AG04449 (cell line): Measurements from ENCODE around the gene ARHGAP4.

Experiments used
- CTCF ChIA-PET: fragments of 350-600 bp; formaldehyde crosslinking; extraction: SDS; loops from one replicate; lab custom pipeline; 2021; ENCODE audit warnings: antibody characterized with exemption; lab: Yijun Ruan, JAX
- POLR2A ChIA-PET: fragments of 400-600, 350-600 bp; formaldehyde crosslinking; extraction: SDS; loops from one replicate; lab custom pipeline; 2020; ENCODE audit warnings: antibody characterized with exemption, inconsistent platforms; lab: Yijun Ruan, JAX
- DNase-seq: peaks from one replicate; pipeline ENCODE4 v3.0.0-alpha.2; 2010; ENCODE audit warnings: low read depth, low spot score
- H3K4me3 ChIP-seq: 2 replicates; pipeline ENCODE4 v1.5.1; 2011; ENCODE audit warnings: low read depth, mild to moderate bottlenecking, control low read depth, low read length
- TF ChIP-seq, protein P1 (sequence below): IDR thresholded peaks from one replicate; pipeline ENCODE4 v1.5.1; 2011; ENCODE audit warnings: mild to moderate bottlenecking, moderate library complexity, low read length, control low read depth, inconsistent platforms; ENCODE audit not compliant: insufficient read depth; ENCODE audit errors: missing control alignments

Gene ARHGAP4

DNA sequence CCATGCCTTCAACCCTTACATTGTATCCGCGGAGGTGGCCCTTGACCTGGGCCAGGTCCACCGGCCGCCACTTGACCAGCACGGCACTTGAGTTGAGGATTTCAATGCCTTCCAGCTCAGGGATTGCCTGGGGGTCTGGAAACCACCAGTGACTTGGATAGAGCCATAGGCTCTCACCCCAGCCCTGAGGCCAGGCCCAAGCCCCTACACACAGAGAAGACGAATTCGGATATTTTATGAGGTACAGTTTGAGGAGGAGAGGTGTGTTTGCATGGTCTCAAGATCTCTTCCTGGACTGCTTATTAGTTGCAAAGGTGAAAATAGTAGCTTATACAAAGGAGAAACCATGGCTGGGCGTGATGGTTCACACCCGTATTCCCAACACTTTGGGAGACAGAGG is 60.4 kb downstream of the ARHGAP4 start:
- POLR2A ChIA-PET: no interaction called here
- H3K4me3 ChIP-seq: no peak overlapping the region
- TF ChIP-seq, protein P1, sequence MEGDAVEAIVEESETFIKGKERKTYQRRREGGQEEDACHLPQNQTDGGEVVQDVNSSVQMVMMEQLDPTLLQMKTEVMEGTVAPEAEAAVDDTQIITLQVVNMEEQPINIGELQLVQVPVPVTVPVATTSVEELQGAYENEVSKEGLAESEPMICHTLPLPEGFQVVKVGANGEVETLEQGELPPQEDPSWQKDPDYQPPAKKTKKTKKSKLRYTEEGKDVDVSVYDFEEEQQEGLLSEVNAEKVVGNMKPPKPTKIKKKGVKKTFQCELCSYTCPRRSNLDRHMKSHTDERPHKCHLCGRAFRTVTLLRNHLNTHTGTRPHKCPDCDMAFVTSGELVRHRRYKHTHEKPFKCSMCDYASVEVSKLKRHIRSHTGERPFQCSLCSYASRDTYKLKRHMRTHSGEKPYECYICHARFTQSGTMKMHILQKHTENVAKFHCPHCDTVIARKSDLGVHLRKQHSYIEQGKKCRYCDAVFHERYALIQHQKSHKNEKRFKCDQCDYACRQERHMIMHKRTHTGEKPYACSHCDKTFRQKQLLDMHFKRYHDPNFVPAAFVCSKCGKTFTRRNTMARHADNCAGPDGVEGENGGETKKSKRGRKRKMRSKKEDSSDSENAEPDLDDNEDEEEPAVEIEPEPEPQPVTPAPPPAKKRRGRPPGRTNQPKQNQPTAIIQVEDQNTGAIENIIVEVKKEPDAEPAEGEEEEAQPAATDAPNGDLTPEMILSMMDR: no peak
- CTCF ChIA-PET: no interaction called here
- DNase-seq: no peak

DNA sequence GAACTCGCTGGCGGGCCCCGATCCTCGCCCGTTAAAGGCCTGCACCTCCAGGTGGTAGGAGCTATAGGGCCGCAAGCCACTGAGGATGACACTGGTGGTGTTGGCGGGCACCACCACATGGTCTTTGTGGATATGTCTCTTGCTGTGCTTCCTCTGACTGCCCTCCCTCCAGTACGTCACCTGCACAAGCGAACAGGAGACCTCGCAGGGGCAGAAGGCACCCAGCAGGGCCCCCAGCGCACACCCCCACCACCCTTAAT is 60.8 kb downstream of the ARHGAP4 start:
- H3K4me3 ChIP-seq: no peak overlapping the region
- TF ChIP-seq, protein P1: no peak
- ChIA-PET POLR2A (no interaction called here), CTCF (no interaction called here)
- no peak for DNase-seq

DNA sequence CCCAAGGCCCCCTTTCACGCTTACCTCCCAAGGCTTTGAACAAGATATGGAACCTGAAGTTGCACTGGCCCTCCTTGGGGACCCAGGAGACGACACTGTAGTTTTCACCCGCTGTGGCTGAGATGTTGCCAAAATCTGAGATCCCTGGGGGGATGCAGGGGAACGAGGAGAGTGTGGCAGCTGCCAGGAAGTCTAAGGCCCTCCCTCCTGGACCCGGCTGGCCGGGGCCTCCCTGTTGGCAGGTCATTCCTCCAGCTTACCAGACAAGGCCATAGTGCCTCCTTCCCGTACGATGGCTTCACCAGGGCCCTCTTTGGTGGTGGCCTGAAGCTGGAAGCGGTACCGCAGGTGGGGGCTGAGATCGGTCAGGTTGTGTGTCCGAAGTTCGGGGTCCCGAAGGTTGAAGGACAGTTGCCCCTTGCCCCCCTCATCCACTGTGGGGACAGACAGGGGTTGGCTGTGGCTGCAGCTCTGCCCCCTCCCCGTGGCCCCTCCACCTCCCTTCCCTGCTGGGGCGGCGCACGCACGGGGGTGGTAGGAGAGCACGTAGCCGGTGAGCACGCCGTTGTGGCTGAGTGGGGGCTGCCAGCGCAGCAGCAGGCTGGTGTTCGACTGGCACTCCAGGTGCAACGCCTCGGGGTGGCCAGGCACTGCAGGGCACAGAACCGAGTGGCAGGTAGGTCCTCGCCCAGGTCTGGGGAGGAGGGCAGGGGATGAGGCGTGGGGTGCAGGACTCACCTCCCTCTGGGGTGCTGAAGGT is 61.3 kb downstream of the ARHGAP4 start:
- TF ChIP-seq, protein P1: no peak
- ChIA-PET CTCF (no interaction called here), POLR2A (no interaction called here)
- no peak for DNase-seq
- H3K4me3 ChIP-seq: no peak overlapping the region

DNA sequence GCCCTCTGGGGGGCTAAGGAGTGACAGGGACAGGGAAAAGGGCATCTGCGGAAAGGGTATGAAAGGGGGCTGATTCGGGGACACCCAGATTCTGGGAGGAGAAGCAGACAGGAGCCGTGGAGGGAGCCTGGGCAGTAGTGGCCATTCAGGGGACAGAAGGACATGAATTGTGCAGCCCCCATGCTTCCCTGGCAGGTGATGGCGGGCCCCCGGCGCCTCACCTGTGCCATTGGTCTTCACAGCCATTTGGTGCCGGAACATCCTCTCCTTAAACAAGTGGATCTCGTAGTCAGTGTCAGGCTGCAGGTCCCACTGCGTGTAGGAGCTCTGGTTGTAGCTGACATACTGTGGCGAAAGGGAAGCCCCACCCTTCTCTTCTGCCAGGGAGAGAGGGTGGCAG is 62.0 kb downstream of the ARHGAP4 start:
- TF ChIP-seq, protein P1: no peak
- no peak overlapping the region for H3K4me3 ChIP-seq
- no peak for DNase-seq
- ChIA-PET CTCF (no interaction called here), POLR2A (no interaction called here)

DNA sequence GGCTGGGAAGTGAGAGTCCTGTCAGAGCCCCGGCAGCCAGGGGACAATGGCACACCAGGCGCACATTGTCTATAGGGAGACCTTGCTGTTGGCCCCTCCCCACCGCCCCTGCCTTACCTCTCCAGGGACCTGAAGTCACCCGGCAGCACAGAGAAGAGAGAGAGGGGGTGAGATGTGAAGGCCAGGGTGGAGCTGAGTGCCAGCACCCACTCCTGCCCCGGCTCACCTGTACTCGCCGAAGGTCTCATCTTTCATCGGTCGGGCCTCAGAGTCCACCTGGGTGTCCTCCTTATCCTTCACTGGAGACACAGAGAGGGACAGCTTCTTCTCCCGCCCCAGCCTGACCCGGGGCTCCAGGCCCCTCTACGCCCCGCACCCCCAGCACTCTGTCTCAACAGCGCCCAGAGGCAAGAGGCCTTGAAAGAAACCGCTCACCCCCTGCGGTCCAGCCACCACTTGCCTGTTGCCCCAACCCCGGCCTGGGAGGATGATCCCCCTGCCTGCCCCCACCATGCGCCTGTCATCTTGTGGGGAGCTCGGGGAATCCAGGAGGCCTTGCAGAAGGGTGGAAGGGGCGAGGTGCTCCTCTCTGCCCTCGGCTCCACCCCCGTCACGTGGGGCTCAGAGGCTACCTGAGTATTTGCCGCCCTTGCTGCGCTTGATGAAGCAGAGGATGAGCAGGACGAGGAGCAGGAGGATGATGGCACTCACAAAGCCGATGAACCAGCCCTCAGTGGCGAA is 62.6 kb downstream of the ARHGAP4 start:
- CTCF ChIA-PET: no interaction called here
- H3K4me3 ChIP-seq: no peak overlapping the region

More for the DNA sequence above, 62.6 kb downstream of the ARHGAP4 start:
- DNase-seq: no peak
- TF ChIP-seq, protein P1: no peak
- POLR2A ChIA-PET: no interaction called here
